Measurements from ENCODE around the gene SUSD1. TPM values are rescaled to one million over a fixed set of nuclear protein-coding genes. Genes with fewer than 3 reads are reported as not detected.

Gene SUSD1
- total and polyA plus RNA-seq, 9 of the 15 experiments (the other 6 are each of a cell fraction or from before 2014, with no cell fraction given): 10.9 to 44.4 (median 36.1) TPM

DNA sequence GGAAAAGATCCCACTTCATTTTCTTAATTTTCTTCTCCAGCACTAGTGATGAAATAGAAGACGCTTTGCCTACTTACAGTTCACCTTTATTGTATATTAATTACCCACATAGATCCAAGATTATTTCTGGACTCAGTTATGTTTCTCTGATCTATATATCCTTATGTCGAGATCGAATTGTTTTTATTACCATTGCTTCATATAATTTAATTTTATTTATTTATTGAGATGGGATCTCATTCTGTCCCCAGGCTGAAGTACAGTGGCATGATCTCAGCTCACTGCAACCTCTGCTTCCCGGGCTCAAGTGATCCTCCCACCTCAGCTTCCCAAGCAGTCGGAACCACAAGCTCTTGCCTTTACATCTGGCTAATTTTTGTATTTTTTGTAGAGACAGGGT lies 157.2 kb downstream of the SUSD1 start (continued):
- no peak for TF ChIP-seq ZNF3 (CRISPR knock-in tag; IDR thresholded peaks at IDR 0.05)
- TF ChIP-seq, protein P1, sequence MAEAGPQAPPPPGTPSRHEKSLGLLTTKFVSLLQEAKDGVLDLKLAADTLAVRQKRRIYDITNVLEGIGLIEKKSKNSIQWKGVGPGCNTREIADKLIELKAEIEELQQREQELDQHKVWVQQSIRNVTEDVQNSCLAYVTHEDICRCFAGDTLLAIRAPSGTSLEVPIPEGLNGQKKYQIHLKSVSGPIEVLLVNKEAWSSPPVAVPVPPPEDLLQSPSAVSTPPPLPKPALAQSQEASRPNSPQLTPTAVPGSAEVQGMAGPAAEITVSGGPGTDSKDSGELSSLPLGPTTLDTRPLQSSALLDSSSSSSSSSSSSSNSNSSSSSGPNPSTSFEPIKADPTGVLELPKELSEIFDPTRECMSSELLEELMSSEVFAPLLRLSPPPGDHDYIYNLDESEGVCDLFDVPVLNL (CRISPR knock-in tag; IDR thresholded peaks at IDR 0.05; ENCODE audit: low read depth): no peak
- no peak for TF ChIP-seq ZNF24 (IDR thresholded peaks at IDR 0.05)
- no peak for TF ChIP-seq ELF4 (CRISPR knock-in tag; IDR thresholded peaks at IDR 0.05)

DNA sequence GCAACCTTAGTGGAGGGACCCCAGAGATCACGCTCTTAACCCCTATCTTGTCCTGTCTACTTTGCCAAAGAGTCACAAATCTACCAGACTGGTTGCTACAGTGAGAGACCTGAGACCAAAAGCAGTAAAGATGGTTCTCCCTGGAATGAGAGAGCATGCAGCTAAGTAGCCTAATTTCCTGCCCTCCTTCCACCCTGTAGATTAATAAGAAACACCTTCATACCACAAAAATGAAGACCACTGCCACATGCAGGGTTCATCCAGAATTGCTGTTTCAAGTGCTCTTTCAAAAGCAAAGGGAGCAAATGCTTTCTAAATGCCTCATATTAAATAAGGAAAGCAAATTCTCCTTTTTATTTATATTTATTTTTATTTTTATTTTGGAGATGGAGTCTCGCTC lies 159.4 kb downstream of the SUSD1 start:
- intact Hi-C loops (cut with micrococcal nuclease): no loop called here
- in situ Hi-C loops (cut with MboI): no loop called here
- WGBS (ENCODE audit: insufficient coverage, low coverage, missing lambda C conversion rate): 79% methylated on average over 2 of the region's 2 CpGs
- H3K4me1 ChIP-seq (replicated peaks in 1 of 2; ENCODE audit: control insufficient read depth in 2 of 2, insufficient read depth in 2 of 2, low read length in 2 of 2): peaks cover 0 to 19% of the 10 kb centered on the region in 2 experiments; a peak in 2 of 5 replicates
- H4K20me1 ChIP-seq (replicated peaks; ENCODE audit: control insufficient read depth, insufficient read depth, low read length): no peaks in the 10 kb centered on the region
- no peak overlapping the region for H2AFZ ChIP-seq (ENCODE audit: low read depth, low read length)
- H3K9me1 ChIP-seq (ENCODE audit: control insufficient read depth, insufficient read depth, low read length): no peaks in the 10 kb centered on the region
- H3K4me2 ChIP-seq (ENCODE audit: insufficient read depth, low read length): no peak overlapping the region
- ATAC-seq: no peak
- H3K9ac ChIP-seq (ENCODE audit: insufficient read depth in 1 of 2, low read depth in 2 of 2, low read length in 2 of 2): no peak overlapping the region
- H3K27me3 ChIP-seq (ENCODE audit: control insufficient read depth in 2 of 2, insufficient read depth in 2 of 2, low read length in 2 of 2): no peaks in the 10 kb centered on the region
- no peak overlapping the region for H3K4me3 ChIP-seq
- FAIRE-seq: no peak
- BruUV-seq (replicated peaks): no TSS peak
- H3K9me3 ChIP-seq (replicated peaks; ENCODE audit: control insufficient read depth, insufficient read depth, low read depth, low read length): no peaks in the 10 kb centered on the region
- H3K79me2 ChIP-seq (ENCODE audit: control insufficient read depth, insufficient read depth, low read length): no peaks in the 10 kb centered on the region
- CTCF ChIA-PET (ENCODE audit: low intra/inter-chr PET ratio): no interaction called here
- no peaks in the 10 kb centered on the region for H3K36me3 ChIP-seq (ENCODE audit: control insufficient read depth, insufficient read depth, low read length)
- POLR2A ChIA-PET: no interaction called here
- H3K27ac ChIP-seq (ENCODE audit: extremely low read depth, low read depth, low read length): no peak overlapping the region
- no peak for DNase-seq (ENCODE audit: extremely low read depth in 1 of 4, low spot score in 3 of 4)
- TF ChIP-seq, protein P2, sequence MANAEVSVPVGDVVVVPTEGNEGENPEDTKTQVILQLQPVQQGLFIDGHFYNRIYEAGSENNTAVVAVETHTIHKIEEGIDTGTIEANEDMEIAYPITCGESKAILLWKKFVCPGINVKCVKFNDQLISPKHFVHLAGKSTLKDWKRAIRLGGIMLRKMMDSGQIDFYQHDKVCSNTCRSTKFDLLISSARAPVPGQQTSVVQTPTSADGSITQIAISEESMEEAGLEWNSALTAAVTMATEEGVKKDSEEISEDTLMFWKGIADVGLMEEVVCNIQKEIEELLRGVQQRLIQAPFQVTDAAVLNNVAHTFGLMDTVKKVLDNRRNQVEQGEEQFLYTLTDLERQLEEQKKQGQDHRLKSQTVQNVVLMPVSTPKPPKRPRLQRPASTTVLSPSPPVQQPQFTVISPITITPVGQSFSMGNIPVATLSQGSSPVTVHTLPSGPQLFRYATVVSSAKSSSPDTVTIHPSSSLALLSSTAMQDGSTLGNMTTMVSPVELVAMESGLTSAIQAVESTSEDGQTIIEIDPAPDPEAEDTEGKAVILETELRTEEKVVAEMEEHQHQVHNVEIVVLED (CRISPR knock-in tag; IDR thresholded peaks at IDR 0.05): no peak
- TF ChIP-seq, protein P3, sequence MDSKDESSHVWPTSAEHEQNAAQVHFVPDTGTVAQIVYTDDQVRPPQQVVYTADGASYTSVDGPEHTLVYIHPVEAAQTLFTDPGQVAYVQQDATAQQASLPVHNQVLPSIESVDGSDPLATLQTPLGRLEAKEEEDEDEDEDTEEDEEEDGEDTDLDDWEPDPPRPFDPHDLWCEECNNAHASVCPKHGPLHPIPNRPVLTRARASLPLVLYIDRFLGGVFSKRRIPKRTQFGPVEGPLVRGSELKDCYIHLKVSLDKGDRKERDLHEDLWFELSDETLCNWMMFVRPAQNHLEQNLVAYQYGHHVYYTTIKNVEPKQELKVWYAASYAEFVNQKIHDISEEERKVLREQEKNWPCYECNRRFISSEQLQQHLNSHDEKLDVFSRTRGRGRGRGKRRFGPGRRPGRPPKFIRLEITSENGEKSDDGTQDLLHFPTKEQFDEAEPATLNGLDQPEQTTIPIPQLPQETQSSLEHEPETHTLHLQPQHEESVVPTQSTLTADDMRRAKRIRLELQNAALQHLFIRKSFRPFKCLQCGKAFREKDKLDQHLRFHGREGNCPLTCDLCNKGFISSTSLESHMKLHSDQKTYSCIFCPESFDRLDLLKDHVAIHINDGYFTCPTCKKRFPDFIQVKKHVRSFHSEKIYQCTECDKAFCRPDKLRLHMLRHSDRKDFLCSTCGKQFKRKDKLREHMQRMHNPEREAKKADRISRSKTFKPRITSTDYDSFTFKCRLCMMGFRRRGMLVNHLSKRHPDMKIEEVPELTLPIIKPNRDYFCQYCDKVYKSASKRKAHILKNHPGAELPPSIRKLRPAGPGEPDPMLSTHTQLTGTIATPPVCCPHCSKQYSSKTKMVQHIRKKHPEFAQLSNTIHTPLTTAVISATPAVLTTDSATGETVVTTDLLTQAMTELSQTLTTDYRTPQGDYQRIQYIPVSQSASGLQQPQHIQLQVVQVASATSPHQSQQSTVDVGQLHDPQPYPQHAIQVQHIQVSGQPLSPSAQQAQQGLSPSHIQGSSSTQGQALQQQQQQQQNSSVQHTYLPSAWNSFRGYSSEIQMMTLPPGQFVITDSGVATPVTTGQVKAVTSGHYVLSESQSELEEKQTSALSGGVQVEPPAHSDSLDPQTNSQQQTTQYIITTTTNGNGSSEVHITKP (IDR thresholded peaks at IDR 0.05; ENCODE audit: partially characterized antibody): no peak
- TF ChIP-seq ZNF184 (CRISPR knock-in tag; IDR thresholded peaks at IDR 0.05) (no peak), PHTF2 (CRISPR knock-in tag; IDR thresholded peaks at IDR 0.05) (no peak), BHLHE40 (IDR thresholded peaks at IDR 0.05; ENCODE audit: low read length) (no peak), CBX1 (IDR thresholded peaks at IDR 0.05; ENCODE audit: low read depth) (no peak), SMAD1 (IDR thresholded peaks at IDR 0.05; ENCODE audit: low read depth, low read length, partially characterized antibody) (no peak), ZSCAN29 (IDR thresholded peaks at IDR 0.05) (no peak), ZNF146 (CRISPR knock-in tag; IDR thresholded peaks at IDR 0.05; ENCODE audit: unreplicated experiment) (no peak), ZNF586 (CRISPR knock-in tag; conservative IDR thresholded peaks at IDR 0.05) (no peak)
- TF ChIP-seq, protein P4, sequence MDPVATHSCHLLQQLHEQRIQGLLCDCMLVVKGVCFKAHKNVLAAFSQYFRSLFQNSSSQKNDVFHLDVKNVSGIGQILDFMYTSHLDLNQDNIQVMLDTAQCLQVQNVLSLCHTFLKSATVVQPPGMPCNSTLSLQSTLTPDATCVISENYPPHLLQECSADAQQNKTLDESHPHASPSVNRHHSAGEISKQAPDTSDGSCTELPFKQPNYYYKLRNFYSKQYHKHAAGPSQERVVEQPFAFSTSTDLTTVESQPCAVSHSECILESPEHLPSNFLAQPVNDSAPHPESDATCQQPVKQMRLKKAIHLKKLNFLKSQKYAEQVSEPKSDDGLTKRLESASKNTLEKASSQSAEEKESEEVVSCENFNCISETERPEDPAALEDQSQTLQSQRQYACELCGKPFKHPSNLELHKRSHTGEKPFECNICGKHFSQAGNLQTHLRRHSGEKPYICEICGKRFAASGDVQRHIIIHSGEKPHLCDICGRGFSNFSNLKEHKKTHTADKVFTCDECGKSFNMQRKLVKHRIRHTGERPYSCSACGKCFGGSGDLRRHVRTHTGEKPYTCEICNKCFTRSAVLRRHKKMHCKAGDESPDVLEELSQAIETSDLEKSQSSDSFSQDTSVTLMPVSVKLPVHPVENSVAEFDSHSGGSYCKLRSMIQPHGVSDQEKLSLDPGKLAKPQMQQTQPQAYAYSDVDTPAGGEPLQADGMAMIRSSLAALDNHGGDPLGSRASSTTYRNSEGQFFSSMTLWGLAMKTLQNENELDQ (CRISPR knock-in tag; IDR thresholded peaks at IDR 0.05; ENCODE audit: borderline replicate concordance): no peak

Measured in K562 (cell line).